SK-N-SH treated with all-trans-retinoic acid at 6 μM for 48 hours (cell line): ENCODE results near the gene EPDR1.

ENCODE experiments used
- ATAC-seq: fragments of 200-7000 bp; cut with Tn5 transposase; 3 replicates; pipeline ENCODE4 v1.9.1; 2020; ENCODE audit warnings: mild to moderate bottlenecking, moderate library complexity
- ARNTL ChIP-seq: fragments of 450-650 bp; formaldehyde crosslinking; IDR thresholded peaks from 2 replicates; pipeline ENCODE4 v1.5.0; 2020; ENCODE audit warnings: low read depth, mild to moderate bottlenecking, moderate library complexity, borderline replicate concordance
- CSDC2 ChIP-seq: fragments of 250-450 bp; sonication (Bioruptor Pico); IDR thresholded peaks from 2 replicates; pipeline ENCODE4 v1.5.0; 2020; ENCODE audit warnings: mild to moderate bottlenecking, moderate library complexity
- CSRNP3 ChIP-seq: fragments of 250-450 bp; sonication (Bioruptor Pico); IDR thresholded peaks from 2 replicates; pipeline ENCODE4 v1.5.1; 2021; ENCODE audit warnings: mild to moderate bottlenecking, moderate library complexity
- ESRRG ChIP-seq: fragments of 250-450 bp; sonication (Bioruptor Pico); IDR thresholded peaks from 2 replicates; pipeline ENCODE4 v1.6.1; 2021; ENCODE audit warnings: mild to moderate bottlenecking
- GLIS3 ChIP-seq: fragments of 250-450 bp; sonication (Bioruptor Pico); IDR thresholded peaks from 2 replicates; pipeline ENCODE4 v1.5.0; 2020; ENCODE audit warnings: mild to moderate bottlenecking, moderate library complexity
- ISL1 ChIP-seq: fragments of 250-450 bp; sonication (Bioruptor Pico); IDR thresholded peaks from 2 replicates; pipeline ENCODE4 v2.1.2; 2022; ENCODE audit warnings: mild to moderate bottlenecking, moderate library complexity
- OSR1 ChIP-seq: fragments of 250-450 bp; sonication (Bioruptor Pico); IDR thresholded peaks from 2 replicates; pipeline ENCODE4 v1.8.0; 2022; ENCODE audit warnings: moderate library complexity, mild to moderate bottlenecking, inconsistent platforms
- POU6F1 ChIP-seq: fragments of 250-450 bp; sonication (Bioruptor Pico); IDR thresholded peaks from 2 replicates; pipeline ENCODE4 v1.8.0; 2021; ENCODE audit warnings: low read depth, mild to moderate bottlenecking, moderate library complexity, borderline replicate concordance
- RARB ChIP-seq: fragments of 250-450 bp; sonication (Bioruptor Pico); IDR thresholded peaks from 2 replicates; pipeline ENCODE4 v1.8.0; 2021; ENCODE audit warnings: mild to moderate bottlenecking, moderate library complexity
- SNAI2 ChIP-seq: fragments of 250-450 bp; sonication (Bioruptor Pico); IDR thresholded peaks from 2 replicates; pipeline ENCODE4 v1.5.0; 2020; ENCODE audit warnings: mild to moderate bottlenecking, moderate library complexity
- TCF4 ChIP-seq: fragments of 250-450 bp; sonication (Bioruptor Pico); IDR thresholded peaks from 2 replicates; pipeline ENCODE4 v1.8.0; 2021; ENCODE audit warnings: mild to moderate bottlenecking, moderate library complexity, borderline replicate concordance
- TOX ChIP-seq: fragments of 250-450 bp; sonication (Bioruptor Pico); IDR thresholded peaks from 2 replicates; pipeline ENCODE4 v1.8.0; 2021; ENCODE audit warnings: mild to moderate bottlenecking, moderate library complexity, borderline replicate concordance
- ZFP3 ChIP-seq: fragments of 250-450 bp; sonication (Bioruptor Pico); IDR thresholded peaks from 2 replicates; pipeline ENCODE4 v1.5.0; 2020; ENCODE audit warnings: mild to moderate bottlenecking, moderate library complexity
- ZFP30 ChIP-seq: fragments of 450-650 bp; formaldehyde crosslinking; IDR thresholded peaks from 2 replicates; pipeline ENCODE4 v1.5.0; 2022; ENCODE audit warnings: mild to moderate bottlenecking, moderate library complexity
- ZNF565 ChIP-seq: fragments of 450-650 bp; formaldehyde crosslinking; conservative IDR thresholded peaks from 2 replicates; pipeline ENCODE4 v1.5.0; 2020; ENCODE audit warnings: low read depth, mild to moderate bottlenecking, moderate library complexity
- ZNF70 ChIP-seq: fragments of 450-650 bp; formaldehyde crosslinking; IDR thresholded peaks from 2 replicates; pipeline ENCODE4 v1.5.0; 2020; ENCODE audit warnings: mild to moderate bottlenecking, moderate library complexity
- ZNF8 ChIP-seq: fragments of 450-650 bp; formaldehyde crosslinking; IDR thresholded peaks from 2 replicates; pipeline ENCODE4 v1.5.0; 2020; ENCODE audit warnings: mild to moderate bottlenecking, moderate library complexity
- TF ChIP-seq, protein P1 (sequence below): fragments of 250-450 bp; sonication (Bioruptor Pico); IDR thresholded peaks from 2 replicates; pipeline ENCODE4 v1.5.0; 2020; ENCODE audit warnings: mild to moderate bottlenecking, moderate library complexity

The EPDR1 gene

GRCh38 chr7:37986908-37987330 lies 66.5 kb downstream of the EPDR1 start (continued):
- TF ChIP-seq RARB: no peak
- no peak for TF ChIP-seq ZNF565 (CRISPR knock-in tag)
- TF ChIP-seq, protein P1, sequence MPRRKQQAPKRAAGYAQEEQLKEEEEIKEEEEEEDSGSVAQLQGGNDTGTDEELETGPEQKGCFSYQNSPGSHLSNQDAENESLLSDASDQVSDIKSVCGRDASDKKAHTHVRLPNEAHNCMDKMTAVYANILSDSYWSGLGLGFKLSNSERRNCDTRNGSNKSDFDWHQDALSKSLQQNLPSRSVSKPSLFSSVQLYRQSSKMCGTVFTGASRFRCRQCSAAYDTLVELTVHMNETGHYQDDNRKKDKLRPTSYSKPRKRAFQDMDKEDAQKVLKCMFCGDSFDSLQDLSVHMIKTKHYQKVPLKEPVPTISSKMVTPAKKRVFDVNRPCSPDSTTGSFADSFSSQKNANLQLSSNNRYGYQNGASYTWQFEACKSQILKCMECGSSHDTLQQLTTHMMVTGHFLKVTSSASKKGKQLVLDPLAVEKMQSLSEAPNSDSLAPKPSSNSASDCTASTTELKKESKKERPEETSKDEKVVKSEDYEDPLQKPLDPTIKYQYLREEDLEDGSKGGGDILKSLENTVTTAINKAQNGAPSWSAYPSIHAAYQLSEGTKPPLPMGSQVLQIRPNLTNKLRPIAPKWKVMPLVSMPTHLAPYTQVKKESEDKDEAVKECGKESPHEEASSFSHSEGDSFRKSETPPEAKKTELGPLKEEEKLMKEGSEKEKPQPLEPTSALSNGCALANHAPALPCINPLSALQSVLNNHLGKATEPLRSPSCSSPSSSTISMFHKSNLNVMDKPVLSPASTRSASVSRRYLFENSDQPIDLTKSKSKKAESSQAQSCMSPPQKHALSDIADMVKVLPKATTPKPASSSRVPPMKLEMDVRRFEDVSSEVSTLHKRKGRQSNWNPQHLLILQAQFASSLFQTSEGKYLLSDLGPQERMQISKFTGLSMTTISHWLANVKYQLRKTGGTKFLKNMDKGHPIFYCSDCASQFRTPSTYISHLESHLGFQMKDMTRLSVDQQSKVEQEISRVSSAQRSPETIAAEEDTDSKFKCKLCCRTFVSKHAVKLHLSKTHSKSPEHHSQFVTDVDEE (CRISPR knock-in tag): no peak
- TF ChIP-seq ZFP30 (CRISPR knock-in tag): no peak
- TF ChIP-seq OSR1 (CRISPR knock-in tag): no peak
- no peak for TF ChIP-seq TCF4 (CRISPR knock-in tag)

DNA sequence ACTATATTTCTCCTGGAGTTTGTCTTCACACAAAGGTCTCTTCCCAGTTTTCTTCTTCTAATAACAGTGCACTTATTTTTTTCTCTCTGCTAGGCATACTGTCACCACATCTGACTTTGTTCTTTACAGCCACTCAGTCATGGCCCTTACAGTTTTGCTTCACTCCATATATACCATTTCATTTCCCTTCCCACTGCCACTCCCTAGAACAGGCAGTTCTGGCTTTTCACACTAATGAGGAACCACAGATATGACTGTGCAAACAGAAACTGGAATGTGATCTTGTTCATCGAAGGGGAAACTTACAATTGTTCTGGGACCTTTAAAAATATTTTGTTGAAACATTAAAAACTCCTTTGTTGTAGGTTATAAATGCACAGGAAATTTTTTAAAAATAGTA lies 67.3 kb downstream of the EPDR1 start:
- ATAC-seq: no peak

DNA sequence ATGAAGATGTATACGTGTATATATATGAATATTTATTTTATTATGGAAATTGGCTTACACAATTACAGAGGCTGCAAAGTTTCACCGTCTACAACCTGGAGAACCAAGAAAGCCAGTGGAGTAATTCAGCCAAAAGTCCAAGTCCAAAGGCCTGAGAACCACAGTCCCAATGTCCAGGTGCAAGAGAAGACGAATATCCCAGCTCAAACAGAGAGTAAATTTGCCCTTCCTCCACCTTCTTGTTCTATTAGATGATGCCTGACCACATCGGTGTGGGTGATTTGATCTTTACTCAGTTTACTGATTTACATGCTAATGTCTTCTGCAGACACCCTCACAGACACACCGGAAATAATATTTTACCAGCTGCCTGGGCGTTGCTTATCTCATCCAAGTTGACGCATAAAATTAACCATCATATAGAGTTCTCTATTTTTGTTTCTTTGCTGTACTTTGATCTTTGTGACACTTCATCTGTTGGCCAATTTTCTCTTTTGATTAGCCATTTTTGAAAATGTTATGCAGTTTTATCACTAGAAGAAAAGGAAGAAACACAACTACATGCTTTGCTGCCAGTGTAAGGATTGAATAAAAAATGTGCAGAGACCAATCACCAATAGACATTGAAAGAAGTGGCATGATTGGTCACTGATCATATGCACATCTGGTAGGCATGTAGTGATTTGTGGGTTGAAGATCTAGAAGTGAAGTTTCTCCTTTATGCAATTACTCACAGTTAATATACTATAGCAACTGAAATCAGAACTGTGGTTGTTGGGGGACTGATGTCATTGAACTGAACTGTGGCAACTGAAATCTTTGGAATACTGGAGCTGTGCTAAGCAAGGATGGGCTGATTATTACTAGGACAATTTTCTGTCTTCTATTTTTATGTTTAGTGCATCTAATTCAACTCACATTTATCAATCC lies 68.5 kb downstream of the EPDR1 start:
- no peak for ATAC-seq
- TF ChIP-seq CSDC2 (CRISPR knock-in tag) (no peak), ZNF70 (CRISPR knock-in tag) (no peak), CSRNP3 (no peak)

More for the DNA sequence above, 67.3 kb downstream of the EPDR1 start:
- no peak for TF ChIP-seq ARNTL (CRISPR knock-in tag)
- TF ChIP-seq ZNF70 (CRISPR knock-in tag): no peak
- TF ChIP-seq ZFP30 (CRISPR knock-in tag): no peak
- TF ChIP-seq RARB: no peak
- TF ChIP-seq, all 23 proteins: peak for 0

- TF ChIP-seq SNAI2 (CRISPR knock-in tag) (no peak), GLIS3 (CRISPR knock-in tag) (no peak), ISL1 (CRISPR knock-in tag) (no peak), CSDC2 (CRISPR knock-in tag) (no peak), TOX (CRISPR knock-in tag) (no peak), ZNF8 (no peak), ESRRG (no peak), TCF4 (CRISPR knock-in tag) (no peak), ZFP3 (CRISPR knock-in tag) (no peak), CSRNP3 (no peak), ZNF70 (CRISPR knock-in tag) (no peak), ARNTL (CRISPR knock-in tag) (no peak), ZNF565 (CRISPR knock-in tag) (no peak), OSR1 (CRISPR knock-in tag) (no peak), ZFP30 (CRISPR knock-in tag) (no peak), POU6F1 (CRISPR knock-in tag) (no peak)
- TF ChIP-seq, protein P1 (CRISPR knock-in tag): no peak
- ATAC-seq: no peak
Measured at GRCh38 chr7:37990337-37990736, 69.9 kb downstream of the EPDR1 start.
